HEK293 (cell line): ENCODE data around the gene PSAT1.

Experiments used
- CTCF ChIP-seq: fragments of 450-650 bp; formaldehyde crosslinking; IDR thresholded peaks from 2 replicates; pipeline ENCODE4 v1.5.1; 2016; ENCODE audit warnings: missing biosample characterization, missing genetic modification characterization
- HOXD13 ChIP-seq: sonication (generic); formaldehyde crosslinking; IDR thresholded peaks from 2 replicates; pipeline ENCODE4 v1.8.0; 2022; ENCODE audit warnings: missing genetic modification reagents, borderline replicate concordance

- no peak for TF ChIP-seq CTCF (tag by site-specific recombination)
- no peak for TF ChIP-seq HOXD13
Measured at GRCh38 chr9:78301466-78301865, 4.5 kb downstream of the PSAT1 start.
